GM19240 (cell line): Measurements from ENCODE around the gene FXYD6.
"Not testable (repeated sequence)": the region's sequence is repeated elsewhere in the genome, so short reads cannot be mapped to it uniquely, and the experiment has no call there.

Experiments used
- DNase-seq: peaks from one replicate; pipeline ENCODE4 v3.0.0; 2011; ENCODE audit warnings: low spot score; ENCODE audit not compliant: insufficient read length

FXYD6 gene

DNA sequence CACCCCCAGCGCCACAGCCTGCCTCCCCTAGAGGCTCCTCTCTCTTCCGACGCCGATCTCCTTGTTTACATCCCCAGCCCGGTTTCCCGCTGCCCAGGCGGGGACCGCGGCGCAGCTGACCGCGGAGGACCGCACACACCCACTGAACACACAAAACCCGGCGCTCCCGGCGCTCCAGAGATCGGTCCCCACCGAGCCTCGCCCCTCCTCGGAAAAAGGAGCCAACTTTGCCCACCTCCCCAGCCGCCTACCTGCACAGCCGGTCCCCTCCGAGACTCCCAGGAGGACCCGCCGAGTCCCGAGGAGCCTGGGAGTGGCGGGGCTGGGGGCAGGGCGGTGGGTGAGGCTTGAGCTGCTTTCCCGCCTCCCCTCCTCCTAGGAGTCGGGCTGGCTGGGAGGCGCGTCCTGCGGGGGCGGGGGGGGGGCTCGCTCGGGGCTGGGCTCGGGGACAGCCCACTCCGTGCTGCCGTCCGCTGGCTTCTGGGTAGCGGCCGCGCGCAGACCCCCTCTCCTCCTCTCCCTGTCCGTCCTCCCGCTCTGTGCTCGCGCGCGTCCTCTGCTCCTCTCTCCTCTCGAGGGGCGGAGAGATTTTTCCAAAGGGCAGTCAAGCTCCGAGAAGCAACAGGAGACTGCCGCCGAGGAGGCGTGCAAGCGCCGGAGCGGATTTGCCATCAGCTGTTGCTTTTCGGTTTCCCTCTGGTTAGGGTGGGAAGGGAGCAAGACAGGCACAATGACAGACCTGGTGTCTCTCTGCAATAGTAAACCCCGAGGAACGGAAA, at the start of gene FXYD6:
FXYD6 (minus strand) TSS at position 318 of the 779 bp plus-strand sequence. CDS start 33,882 bp downstream, outside the sequence.
- DNase-seq: no peak

DNA sequence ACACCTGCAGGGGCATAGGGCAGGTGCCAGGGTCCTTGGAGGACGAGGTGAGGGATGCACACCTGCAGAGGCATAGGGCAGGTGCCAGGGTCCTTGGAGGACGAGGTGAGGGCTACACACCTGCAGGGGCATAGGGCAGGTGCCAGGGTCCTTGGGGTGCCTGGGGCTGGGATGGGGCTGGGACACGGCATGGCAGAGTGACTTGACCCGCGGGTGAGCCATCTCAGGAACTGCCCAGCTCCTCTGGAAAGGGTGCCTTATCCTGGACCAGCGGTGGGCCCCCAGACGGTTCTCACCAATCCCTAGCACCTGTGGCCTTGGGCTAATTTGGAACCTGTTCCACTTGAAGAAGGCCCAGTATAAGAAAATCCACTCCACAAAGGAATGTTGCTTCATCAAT, 49.7 kb upstream of the FXYD6 start:
- DNase-seq: not testable (repeated sequence)

DNA sequence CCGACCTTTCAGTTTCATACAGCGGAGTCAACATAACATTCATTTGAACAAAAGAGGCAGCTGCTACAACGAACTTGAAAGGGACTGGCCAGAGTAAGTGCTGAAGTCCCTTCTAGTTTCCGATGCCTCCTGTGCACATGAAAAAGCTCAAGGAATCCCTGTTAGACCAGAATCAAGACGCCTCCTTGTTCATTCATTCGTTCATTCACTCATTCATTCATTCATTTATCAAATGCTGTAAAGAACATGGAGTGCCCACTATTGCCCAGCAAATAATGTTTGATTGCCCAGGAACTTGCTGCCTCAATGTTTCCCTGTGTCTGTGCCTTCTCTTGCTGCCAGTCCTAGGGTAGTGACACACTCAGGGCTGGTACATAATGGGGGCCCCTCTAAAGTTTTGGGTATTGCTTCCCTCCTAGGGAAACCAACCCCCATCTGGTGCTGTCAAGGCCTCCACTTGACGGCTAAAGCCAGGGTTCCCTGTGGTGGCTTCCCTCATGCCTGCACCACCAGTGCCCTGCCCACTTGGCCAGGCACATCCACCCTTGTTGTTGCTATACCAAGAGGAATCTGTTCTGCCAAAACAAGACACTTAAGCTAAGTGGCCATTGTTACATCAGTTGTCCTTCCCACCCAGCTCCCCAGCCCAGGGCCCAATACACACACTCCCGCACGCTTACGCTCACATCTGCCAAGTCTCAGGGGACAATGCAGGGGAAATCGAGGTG, 48.9 kb upstream of the FXYD6 start:
- no peak for DNase-seq

- no peak for DNase-seq
Observed at GRCh38 chr11:117924631-117925170, 48.2 kb upstream of the FXYD6 start.

DNA sequence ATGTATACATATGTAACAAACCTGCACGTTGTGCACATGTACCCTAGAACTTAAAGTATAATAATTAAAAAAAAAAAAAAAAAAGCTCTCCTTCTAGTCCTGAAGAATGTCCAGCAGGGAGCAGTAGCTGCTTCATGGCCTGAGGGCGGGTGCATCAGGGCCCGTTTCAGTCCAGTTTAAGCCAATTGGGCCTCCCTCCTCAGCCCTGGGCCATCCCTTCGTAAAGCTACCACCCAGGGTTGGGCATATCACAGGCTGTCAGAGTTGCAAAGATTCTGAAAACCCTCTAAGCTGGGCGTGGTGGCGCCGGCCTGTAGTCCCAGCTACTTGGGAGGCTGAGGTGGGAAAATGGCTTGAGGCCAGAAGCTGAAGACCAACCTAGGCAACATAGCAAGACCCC, 47.3 kb upstream of the FXYD6 start:
- DNase-seq: no peak

- no peak for DNase-seq
Observed at GRCh38 chr11:117923275-117923674, 46.8 kb upstream of the FXYD6 start.

- DNase-seq: no peak
Observed at GRCh38 chr11:117921893-117922292, 45.4 kb upstream of the FXYD6 start.

GRCh38 chr11:117921456-117921855, 45.0 kb upstream of the FXYD6 start:
- DNase-seq: no peak

DNA sequence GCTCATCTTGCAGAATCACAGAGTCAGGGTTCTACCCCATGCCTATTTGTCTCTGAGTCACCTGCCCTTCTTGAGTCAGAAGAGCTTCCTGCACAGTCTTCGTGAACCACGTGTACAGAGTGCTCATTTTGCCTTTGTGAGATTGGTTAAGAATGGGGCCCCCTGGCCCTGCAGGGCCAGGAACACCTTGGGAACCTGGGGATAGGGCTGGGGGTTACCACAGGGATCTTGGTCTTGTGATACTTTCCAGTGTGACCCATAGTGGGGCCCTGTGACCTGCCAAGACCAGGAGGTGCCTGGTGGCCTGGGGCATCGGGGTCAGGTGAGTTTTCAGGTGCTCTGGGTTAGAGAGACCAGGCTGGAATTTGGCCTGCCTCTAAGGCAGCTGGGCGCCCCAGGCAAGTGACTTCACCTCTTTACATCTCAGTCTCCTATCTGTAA, 43.3 kb upstream of the FXYD6 start:
- DNase-seq: no peak

DNA sequence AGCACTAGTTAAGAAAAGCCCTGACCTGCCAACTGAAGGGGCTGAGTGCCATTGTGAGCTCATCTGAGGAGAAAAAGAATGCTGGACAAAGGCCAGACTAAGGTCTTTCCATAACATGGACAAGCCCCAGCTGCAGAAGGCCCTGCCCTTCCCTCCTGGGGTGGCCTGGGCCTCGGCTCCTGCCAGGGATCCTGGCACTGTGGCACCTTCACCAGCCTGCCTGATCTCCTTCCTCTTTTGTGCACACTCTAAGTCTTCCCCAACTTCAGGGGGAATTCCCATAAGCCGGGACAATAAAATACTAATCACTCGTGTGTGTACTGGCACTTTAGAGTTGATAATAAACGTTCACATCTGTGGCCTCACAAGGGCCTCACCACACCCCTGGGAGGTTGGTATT, 42.9 kb upstream of the FXYD6 start:
- no peak for DNase-seq

GRCh38 chr11:117918366-117919255, 42.2 kb upstream of the FXYD6 start:
- no peak for DNase-seq

DNA sequence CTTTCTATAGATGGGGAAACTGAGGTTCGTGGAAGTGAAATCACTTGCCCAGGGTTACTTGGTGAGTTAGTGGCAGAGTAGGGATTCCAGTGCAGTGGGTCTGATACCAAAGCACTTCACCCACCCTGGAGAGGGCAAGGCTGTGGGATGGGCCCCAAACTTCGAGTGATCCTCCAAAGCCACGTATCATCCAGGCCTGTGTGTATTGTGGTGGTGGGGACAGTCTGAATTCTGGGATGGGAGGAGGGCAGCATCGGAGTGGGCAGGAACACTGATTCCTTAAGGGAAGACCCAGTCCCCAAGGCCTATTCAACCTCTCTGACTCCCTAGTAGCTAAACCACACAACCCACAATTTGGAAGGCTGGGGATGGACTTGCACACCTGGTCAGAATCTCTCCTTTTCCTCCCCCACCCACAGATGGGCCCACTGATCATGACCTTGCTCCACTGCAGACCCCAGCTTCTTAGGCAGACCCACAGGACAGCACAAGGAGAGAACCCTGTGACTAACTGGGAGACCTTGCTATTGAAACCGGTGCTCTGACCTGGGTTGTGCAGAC, 41.2 kb upstream of the FXYD6 start:
- DNase-seq: no peak

- no peak for DNase-seq
Observed at GRCh38 chr11:117916956-117917355, 40.5 kb upstream of the FXYD6 start.

- no peak for DNase-seq
Observed at GRCh38 chr11:117915672-117916235, 39.3 kb upstream of the FXYD6 start.

- DNase-seq: no peak
Observed at GRCh38 chr11:117914991-117915618, 38.6 kb upstream of the FXYD6 start.

DNA sequence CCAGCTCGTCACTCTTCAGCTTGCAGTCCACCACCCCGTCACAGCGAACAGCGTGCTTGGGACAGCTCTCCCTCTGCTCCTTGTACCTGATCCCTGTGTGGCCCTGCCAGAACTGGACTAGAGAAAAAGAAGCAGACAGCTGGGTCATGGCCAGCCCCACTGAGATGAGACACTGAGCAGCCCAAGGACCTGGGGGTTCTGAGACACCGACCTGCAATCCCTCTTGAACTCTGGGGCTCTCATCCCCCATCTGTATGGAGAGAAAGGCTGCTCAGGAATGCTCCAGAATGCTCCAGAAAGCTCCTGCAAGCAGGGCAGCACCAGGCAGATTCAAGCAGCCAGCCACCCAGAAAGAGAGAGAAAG, 37.9 kb upstream of the FXYD6 start:
- DNase-seq: no peak

DNA sequence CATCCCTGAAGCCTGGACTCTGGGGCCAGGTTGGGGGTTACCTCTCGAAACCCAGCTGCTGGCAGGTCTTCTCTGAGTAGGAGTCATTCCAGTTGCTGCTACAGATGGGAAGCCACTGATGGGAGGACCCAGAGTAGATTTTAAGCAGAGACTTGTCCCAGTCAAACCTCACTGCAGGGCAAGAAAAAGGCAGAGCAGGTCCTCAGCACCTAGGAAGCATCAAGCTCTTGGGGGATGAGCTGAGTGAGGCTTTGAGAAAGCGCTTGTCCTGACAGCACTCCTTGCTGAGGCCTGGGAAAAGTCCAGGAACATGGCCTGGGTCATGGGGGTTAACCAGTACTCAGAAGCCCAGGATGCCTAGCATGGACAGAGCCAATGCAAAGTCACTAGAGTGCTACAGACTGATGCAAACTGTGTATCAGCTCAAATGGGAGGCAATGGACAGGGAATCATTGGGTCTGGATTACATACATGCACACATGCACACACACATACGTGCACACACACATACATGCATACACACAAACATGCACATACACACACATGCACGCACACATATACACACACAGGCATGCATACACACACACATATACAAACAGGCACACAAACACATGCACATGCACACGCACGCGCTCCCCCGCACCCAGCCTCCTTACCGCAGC, 37.4 kb upstream of the FXYD6 start:
- DNase-seq: no peak

GRCh38 chr11:117912497-117912896, 36.0 kb upstream of the FXYD6 start:
- no peak for DNase-seq

- no peak for DNase-seq
Observed at GRCh38 chr11:117911694-117912093, 35.2 kb upstream of the FXYD6 start.
